HepG2 (cell line): ENCODE results near the gene AGRN. TPM values are rescaled to one million over a fixed set of nuclear protein-coding genes. Genes with fewer than 3 reads are reported as not detected.

ENCODE experiments used
- ATAC-seq: fragments of 200-7000 bp; cut with Tn5 transposase; 3 replicates; pipeline ENCODE4 v1.9.1; 2020; ENCODE audit warnings: mild to moderate bottlenecking, moderate library complexity
- BruUV-seq: library from RNA; stranded (reverse); fragments of 400-500 nt; replicated peaks from 2 replicates; lab custom pipeline; 2021; lab: Mats Ljungman, UMichigan
- CTCF ChIA-PET: fragments of 300-600 bp; formaldehyde crosslinking; extraction: SDS; loops from one replicate; lab custom pipeline; 2021; ENCODE audit warnings: low total read pairs, inconsistent platforms, low intra/inter-chr PET ratio; lab: Yijun Ruan, JAX
- POLR2A ChIA-PET: fragments of 350-600 bp; sonication (Branson Sonifier 250); formaldehyde crosslinking; loops from one replicate; lab custom pipeline; 2020; ENCODE audit warnings: antibody characterized with exemption, inconsistent platforms; lab: Yijun Ruan, JAX
- DNase-seq: peaks from one replicate; pipeline ENCODE4 v3.0.0-alpha.2; 2015; ENCODE audit warnings: low spot score
- FAIRE-seq: peaks from 3 replicates; lab custom pipeline; 2011; peaks lifted over from hg19 to GRCh38; lab: Jason Lieb, UNC
- H2AFZ ChIP-seq: one replicate; pipeline ENCODE4 v1.6.1; 2011; ENCODE audit warnings: low read length, inconsistent platforms
- H3K27ac ChIP-seq: fragments of 300-600 bp; 3 replicates; pipeline ENCODE4 v1.8.0; 2011; ENCODE audit warnings: mixed run types, mild to moderate bottlenecking, mixed read lengths, low read length, inconsistent platforms; ENCODE audit not compliant: insufficient read depth; ENCODE audit errors: extremely low read length
- H3K27me3 ChIP-seq, 2 experiments: fragments of 200-600 bp in 1 of 2; 2 replicates in 1 of 2; 3 replicates in 1 of 2; pipeline versions ENCODE4 v1.6.0 to v1.8.0; 2011; ENCODE audit warnings: low read length in 2 of 2, mild to moderate bottlenecking in 2 of 2, moderate library complexity in 2 of 2, inconsistent platforms in 1 of 2; ENCODE audit not compliant: insufficient read depth in 2 of 2, control insufficient read depth in 1 of 2
- H3K36me3 ChIP-seq, 2 experiments: fragments of 200-600 bp in 1 of 2; replicated peaks in 1 of 2; 2 replicates in 1 of 2; 3 replicates in 1 of 2; pipeline versions ENCODE4 v1.5.1 to v1.8.0; 2011; ENCODE audit warnings: low read length in 2 of 2, inconsistent platforms in 1 of 2; ENCODE audit not compliant: insufficient read depth in 2 of 2, control insufficient read depth in 1 of 2
- H3K4me1 ChIP-seq: 2 replicates; pipeline ENCODE4 v1.5.1; 2012; ENCODE audit warnings: low read length, inconsistent platforms; ENCODE audit not compliant: insufficient read depth
- H3K4me2 ChIP-seq: 2 replicates; pipeline ENCODE4 v1.6.0; 2011; ENCODE audit warnings: low read depth, low read length, inconsistent platforms
- H3K4me3 ChIP-seq, 3 experiments: fragments of 200-600 bp in 1 of 3; sonication (generic), shearing (Covaris generic) in 1 of 3; replicated peaks in 1 of 3; 2 replicates each; pipeline ENCODE4 v1.5.1; 2011 to 2016; ENCODE audit warnings: low read length in 3 of 3, inconsistent platforms in 2 of 3, low read depth in 2 of 3, mild to moderate bottlenecking in 2 of 3, control low read depth in 1 of 3, mixed read lengths in 1 of 3; ENCODE audit not compliant: insufficient read depth in 1 of 3
- H3K79me2 ChIP-seq: one replicate; pipeline ENCODE4 v1.6.1; 2011; ENCODE audit warnings: low read length, inconsistent platforms; ENCODE audit not compliant: insufficient read depth
- H3K9ac ChIP-seq: 2 replicates; pipeline ENCODE4 v1.6.0; 2011; ENCODE audit warnings: mild to moderate bottlenecking, low read depth, low read length, inconsistent platforms; ENCODE audit not compliant: insufficient read depth
- H3K9me3 ChIP-seq: 2 replicates; pipeline ENCODE4 v1.5.1; 2012; ENCODE audit warnings: mild to moderate bottlenecking, low read length
- H4K20me1 ChIP-seq: 2 replicates; pipeline ENCODE4 v1.6.0; 2011; ENCODE audit warnings: inconsistent platforms, mild to moderate bottlenecking, low read length, moderate library complexity; ENCODE audit not compliant: insufficient read depth
- BRCA1 ChIP-seq: sonication (generic); formaldehyde crosslinking; IDR thresholded peaks from 2 replicates; pipeline ENCODE4 v1.4.0; 2020; ENCODE audit warnings: missing genetic modification reagents
- CREM ChIP-seq, 2 experiments: sonication (generic) in 1 of 2; formaldehyde crosslinking in 1 of 2; IDR thresholded peaks; 2 replicates each; pipeline versions ENCODE4 v1.4.0 to v1.6.1; 2016 to 2020; ENCODE audit warnings: antibody characterized with exemption in 1 of 2, mild to moderate bottlenecking in 1 of 2, missing genetic modification reagents in 1 of 2
- DPF2 ChIP-seq: sonication (generic); formaldehyde crosslinking; IDR thresholded peaks from 2 replicates; pipeline ENCODE4 v1.4.0; 2020; ENCODE audit warnings: mild to moderate bottlenecking, low read depth, missing genetic modification reagents, borderline replicate concordance
- FOXK1 ChIP-seq: sonication (generic); formaldehyde crosslinking; IDR thresholded peaks from 2 replicates; pipeline ENCODE4 v1.4.0; 2020; ENCODE audit warnings: low read depth, missing genetic modification reagents, borderline replicate concordance
- FOXO1 ChIP-seq: sonication (generic); formaldehyde crosslinking; IDR thresholded peaks from 2 replicates; pipeline ENCODE4 v1.4.0; 2020; ENCODE audit warnings: missing genetic modification reagents
- GABPB1 ChIP-seq: IDR thresholded peaks from 2 replicates; pipeline ENCODE4 v1.6.1; 2016; ENCODE audit warnings: mild to moderate bottlenecking, missing genetic modification reagents, moderate library complexity, missing compliant biosample characterization
- JARID2 ChIP-seq: sonication (generic); formaldehyde crosslinking; IDR thresholded peaks from 2 replicates; pipeline ENCODE4 v1.8.1; 2023; ENCODE audit warnings: missing genetic modification reagents, inconsistent platforms; ENCODE audit not compliant: insufficient replicate concordance
- KAT8 ChIP-seq: IDR thresholded peaks from 2 replicates; pipeline ENCODE4 v1.6.1; 2016; ENCODE audit warnings: missing genetic modification reagents, missing compliant biosample characterization
- REXO4 ChIP-seq: sonication (generic); formaldehyde crosslinking; IDR thresholded peaks from 2 replicates; pipeline ENCODE4 v1.8.0; 2022; ENCODE audit warnings: missing genetic modification reagents, mild to moderate bottlenecking, borderline replicate concordance
- RORA ChIP-seq: sonication (generic); formaldehyde crosslinking; IDR thresholded peaks from 2 replicates; pipeline ENCODE4 v1.5.0; 2020; ENCODE audit warnings: mild to moderate bottlenecking, missing genetic modification reagents, moderate library complexity
- SAP130 ChIP-seq: IDR thresholded peaks from 2 replicates; pipeline ENCODE4 v1.6.1; 2016; ENCODE audit warnings: low read depth
- ZBTB7A ChIP-seq: sonication (generic); formaldehyde crosslinking; IDR thresholded peaks from 2 replicates; pipeline ENCODE4 v1.8.0; 2022; ENCODE audit warnings: mild to moderate bottlenecking, missing genetic modification reagents
- ZHX1 ChIP-seq: sonication (generic); formaldehyde crosslinking; IDR thresholded peaks from 2 replicates; pipeline ENCODE4 v1.8.1; 2022; ENCODE audit warnings: low read depth, mild to moderate bottlenecking, missing genetic modification reagents
- ZIK1 ChIP-seq: sonication (generic); formaldehyde crosslinking; IDR thresholded peaks from 2 replicates; pipeline ENCODE4 v1.5.0; 2020; ENCODE audit warnings: mild to moderate bottlenecking, low read depth, missing genetic modification reagents, borderline replicate concordance
- ZNF143 ChIP-seq: sonication (generic); formaldehyde crosslinking; IDR thresholded peaks from 2 replicates; pipeline ENCODE4 v1.4.0; 2020; ENCODE audit warnings: missing genetic modification reagents
- ZNF274 ChIP-seq: sonication (generic); formaldehyde crosslinking; IDR thresholded peaks from 2 replicates; pipeline ENCODE4 v1.5.1; 2020; ENCODE audit warnings: mild to moderate bottlenecking, missing genetic modification reagents
- ZNF292 ChIP-seq: sonication (generic); formaldehyde crosslinking; IDR thresholded peaks from 2 replicates; pipeline ENCODE4 v1.8.1; 2022; ENCODE audit warnings: mild to moderate bottlenecking, low read depth, missing genetic modification reagents, borderline replicate concordance
- ZNF343 ChIP-seq: sonication (generic); formaldehyde crosslinking; IDR thresholded peaks from 2 replicates; pipeline ENCODE4 v1.4.0; 2020; ENCODE audit warnings: mild to moderate bottlenecking, missing genetic modification reagents
- ZNF850 ChIP-seq: sonication (generic); formaldehyde crosslinking; conservative IDR thresholded peaks from 2 replicates; pipeline ENCODE4 v1.9.0; 2021; ENCODE audit warnings: mild to moderate bottlenecking, missing genetic modification reagents
- WGBS: methylation state at CpG from one replicate; pipeline ENCODE4 v1.1.6; 2017; ENCODE audit warnings: low lambda C conversion rate; 5-methylcytosine and 5-hydroxymethylcytosine counted together
- in situ Hi-C: cut with HindIII; loops from 2 replicates; pipeline ENCODE4 v1.10.0; 2017; ENCODE audit warnings: low pct_unique_long_range_greater_than_20kb; ENCODE audit not compliant: extremely low pct_ligation_motif_present
- intact Hi-C: fragments of 100-400 bp; cut with micrococcal nuclease; formaldehyde crosslinking; loops from one replicate; pipeline ENCODE4 v1.10.0; 2022; ENCODE audit not compliant: unreplicated experiment
- polyA plus RNA-seq, 8 experiments: library from polyadenylated mRNA; depleted of rRNA in 3 of 8; stranded (reverse) in 7 of 8; unstranded in 1 of 8; fragments of >200 nt; fragmentation: Illumina TruSeq in 4 of 8; extraction: Trizol in 4 of 8; gene quantifications; 2 replicates each; pipeline versions ENCODE4 v1.2.1 to v1.2.3, GENCODE V29; 2011 to 2016; ENCODE audit warnings: low read depth in 4 of 8, missing spikeins in 1 of 8, mixed read lengths in 1 of 8; ENCODE audit not compliant: insufficient read depth in 1 of 8
- total RNA-seq, 5 experiments: library from RNA; depleted of rRNA; stranded (reverse); fragments of >200 nt; fragmentation: Illumina TruSeq; extraction: Trizol; gene quantifications; 2 replicates each; pipeline ENCODE4 v1.2.3, GENCODE V29; 2016; ENCODE audit warnings: low read depth in 1 of 5

The AGRN gene
- total and polyA plus RNA-seq, 2 of the 13 experiments (the other 11 are each of a cell fraction or from before 2014, with no cell fraction given), result 29.8 to 65.2 TPM

- Histone ChIP-seq H3K79me2 (no peaks in the 10 kb centered on the region), H3K4me2 (peak overlapping the region; percentile 93), H3K27ac (no peak overlapping the region), H4K20me1 (no peaks in the 10 kb centered on the region), H3K36me3 (no peaks in the 10 kb centered on the region), H3K9ac (peak overlapping the region; percentile 55), H3K9me3 (no peaks in the 10 kb centered on the region), H3K27me3 (no peaks in the 10 kb centered on the region), H3K4me3 (peak overlapping the region; percentile 11 to 70 (median 58); a peak in 5 of 6 replicates), H2AFZ (no peak overlapping the region), H3K4me1 (peaks cover 43% of the 10 kb centered on the region)
- DNase-seq (peak; percentile 58), ATAC-seq (peak; percentile 69), FAIRE-seq (no peak)
- no TSS peak for BruUV-seq
- intact Hi-C loops, result no loop called here
- in situ Hi-C loops, result no loop called here
- ChIA-PET CTCF (interaction anchor here (1.5 to 1.6 kb wide), 4 partner anchors 45 to 80 kb away, joined by 3 to 15 read pairs (median 8); partner anchors contain the start of gene AGRN), POLR2A (interaction anchor here (0.6 to 2.5 kb wide), 13 partner anchors 8 to 825 kb away, joined by 3 to 11 read pairs (median 4); partner anchors contain the start of gene ISG15)
- WGBS, result 2% methylated on average over 11 of the region's 50 CpGs
- TF ChIP-seq ZNF850 (CRISPR knock-in tag), result no peak
- 0 out of 2 replicates have a peak, but pooled peaks have one; percentile 28 for TF ChIP-seq REXO4 (CRISPR knock-in tag)
- no peak; the same call in 1 of the 2 replicates for TF ChIP-seq FOXO1
- TF ChIP-seq ZIK1 (CRISPR knock-in tag), result no peak
- no peak for TF ChIP-seq RORA (CRISPR knock-in tag)
- no peak for TF ChIP-seq DPF2
- TF ChIP-seq JARID2 (CRISPR knock-in tag), result peak; percentile 45
- TF ChIP-seq BRCA1 (CRISPR knock-in tag), result no peak
- 0 out of 2 replicates have a peak, but pooled peaks have one; percentile 29 for TF ChIP-seq ZHX1 (CRISPR knock-in tag)
- peak; percentile 83 for TF ChIP-seq GABPB1 (CRISPR knock-in tag)
- TF ChIP-seq ZNF292 (CRISPR knock-in tag), result no peak
- peak; percentile 60; the same call in 1 of the 2 replicates for TF ChIP-seq FOXK1 (CRISPR knock-in tag)
- TF ChIP-seq ZBTB7A (CRISPR knock-in tag), result peak; percentile 89
- no peak for TF ChIP-seq ZNF143 (CRISPR knock-in tag)
- TF ChIP-seq KAT8 (CRISPR knock-in tag), result peak; percentile 55; the same call in 1 of the 2 replicates
- TF ChIP-seq ZNF274 (CRISPR knock-in tag), result peak; percentile 89; the same call in 1 of the 2 replicates
- TF ChIP-seq ZNF343 (CRISPR knock-in tag), result peak; percentile 86
- peak; percentile 97 for TF ChIP-seq SAP130 (CRISPR knock-in tag)
- no peak for TF ChIP-seq CREM (IDR thresholded peaks at IDR 0.05)
- no peak for TF ChIP-seq CREM (CRISPR knock-in tag; IDR thresholded peaks at IDR 0.05)
Observed at GRCh38 chr1:1063945-1064831, 44.3 kb downstream of the AGRN start.
